Stomach (tissue), 9 donors: Measurements from ENCODE around the gene R3HCC1L. TPM values are rescaled to one million over a fixed set of nuclear protein-coding genes. Genes with fewer than 3 reads are reported as not detected.
A peak's percentile ranks its signal among the peaks of the same experiment; 100 is the strongest.

Source experiments
- DNase-seq, 2 donors: peaks; one replicate each; pipeline versions ENCODE4 v3.0.0 to v3.0.0-alpha.2; 2013 to 2019
- H3K27ac ChIP-seq, 5 donors: fragments of 200-600 bp in 4 of 5; sonication (generic) in 4 of 5; one replicate each; pipeline ENCODE4 v1.5.1; 2013 to 2019; ENCODE audit warnings: mild to moderate bottlenecking in 1 of 5, moderate library complexity in 1 of 5
- H3K27me3 ChIP-seq, 3 donors: fragments of 200-600 bp; sonication (generic); one replicate each; pipeline ENCODE4 v1.5.1; 2017 to 2019; ENCODE audit warnings: mixed run types in 1 of 3
- H3K36me3 ChIP-seq, 4 donors: fragments of 200-600 bp; sonication (generic); 1 replicate in 3 of 4; 2 replicates in 1 of 4; pipeline ENCODE4 v1.5.1; 2016 to 2019
- H3K4me1 ChIP-seq, 4 donors: fragments of 200-600 bp; sonication (generic); one replicate each; pipeline ENCODE4 v1.5.1; 2016 to 2019
- H3K4me3 ChIP-seq, 4 donors: fragments of 200-600 bp; sonication (generic) in 3 of 4; one replicate each; pipeline ENCODE4 v1.5.1; 2016 to 2019; ENCODE audit warnings: mild to moderate bottlenecking in 1 of 4
- H3K9me3 ChIP-seq, 4 donors: fragments of 200-600 bp; sonication (generic); one replicate each; pipeline ENCODE4 v1.5.1; 2016 to 2019
- EP300 ChIP-seq: sonication (generic); formaldehyde crosslinking; IDR thresholded peaks from one replicate; pipeline ENCODE4 v1.6.1; 2017; ENCODE audit warnings: antibody characterized with exemption
- POLR2A ChIP-seq, 4 donors: fragments of 450-650 bp; IDR thresholded peaks; one replicate each; pipeline ENCODE4 v1.6.1; 2016; ENCODE audit warnings: antibody characterized with exemption in 4 of 4, control low read depth in 2 of 4, mild to moderate bottlenecking in 1 of 4, moderate library complexity in 1 of 4
- POLR2AphosphoS5 ChIP-seq, 3 donors: sonication (generic); formaldehyde crosslinking; IDR thresholded peaks; one replicate each; pipeline ENCODE4 v1.6.1; 2016; ENCODE audit warnings: antibody characterized with exemption in 3 of 3
- WGBS, 5 donors: extraction: QIAGEN DNeasy Blood & Tissue Kit in 3 of 5; methylation state at CpG; one replicate each; pipeline versions ENCODE4 v1.1.5 to v1.1.7; 2013 to 2018; 5-methylcytosine and 5-hydroxymethylcytosine counted together
- intact Hi-C: fragments of 100-400 bp; cut with DNase I; formaldehyde crosslinking; loops from one replicate; pipeline ENCODE4 v1.15.1; 2023; ENCODE audit warnings: low total_unique reads
- polyA plus RNA-seq, 3 donors: library from polyadenylated mRNA; stranded (reverse); fragments of 200-250 nt; gene quantifications; one replicate each; pipeline ENCODE4 v1.2.3, GENCODE V29; 2013
- total RNA-seq, 5 donors: library from RNA; depleted of rRNA; stranded (reverse); fragments of >200 nt; gene quantifications; one replicate each; pipeline versions ENCODE4 v1.1.0 to v1.2.3, GENCODE V29; 2014 to 2016
- TF ChIP-seq, protein P1 (sequence below), 7 experiments: fragments of 450-650 bp in 4 of 7; fragments of 200-600 bp in 3 of 7; sonication (generic) in 3 of 7; IDR thresholded peaks; one replicate each; pipeline ENCODE4 v1.5.1; 2016 to 2019; ENCODE audit warnings: antibody characterized with exemption in 7 of 7, control low read depth in 2 of 7, mild to moderate bottlenecking in 1 of 7
- donor health status: healthy with polysubstance abuse.
- donor health status: Bipolar disorder and iron deficiency.
- donor health status: healthy.

Gene R3HCC1L
- total and polyA plus RNA-seq, 8 donors: 7.3 to 97.6 (median 15.3) TPM

DNA sequence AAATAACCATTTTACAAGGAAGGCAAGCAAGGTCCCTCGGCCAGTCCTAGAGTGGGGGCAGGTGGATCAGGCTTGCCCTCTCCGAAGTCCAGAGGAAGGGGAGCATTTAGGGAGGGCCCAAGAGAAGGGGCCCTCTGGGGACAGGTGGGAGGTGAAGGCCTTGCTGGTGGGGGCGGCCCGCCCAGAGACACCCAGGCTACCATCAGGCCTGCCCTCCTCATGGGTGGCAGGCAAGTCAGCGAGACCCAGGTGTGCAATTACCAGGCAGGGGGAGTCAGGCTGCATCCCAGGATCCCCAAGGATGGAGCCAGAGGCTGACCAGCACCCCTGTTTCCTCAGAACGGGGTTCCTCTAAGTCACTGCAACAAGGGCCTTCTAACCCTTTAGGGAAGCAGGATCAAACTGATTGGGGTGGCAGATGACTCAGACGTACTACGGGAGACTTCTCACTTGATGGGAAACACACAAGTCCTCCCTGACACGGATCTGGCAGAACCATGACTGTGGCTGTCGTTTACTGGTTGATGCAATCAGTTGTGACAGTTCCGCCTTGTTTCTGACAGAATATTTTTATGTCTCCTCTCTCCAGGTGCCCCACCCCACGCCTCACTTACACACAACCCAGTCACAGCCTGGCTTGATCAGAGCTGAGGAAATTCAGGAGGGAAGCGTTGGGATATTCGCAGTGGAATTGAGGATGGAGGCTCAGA, 125.3 kb downstream of the R3HCC1L start:
- intact Hi-C loops: no loop called here
- Histone ChIP-seq H3K4me3 (no peak overlapping the region), H3K9me3 (no peaks in the 10 kb centered on the region), H3K36me3 (peaks cover 0 to 19% (median 4%) of the 10 kb centered on the region in 4 donors), H3K4me1 (peaks cover 0 to 16% (median 3%) of the 10 kb centered on the region in 4 donors), H3K27ac (no peak overlapping the region), H3K27me3 (no peaks in the 10 kb centered on the region)
- WGBS, 5 donors: 58 to 72% (median 70%) methylated on average over 14 of the region's 14 CpGs
- DNase-seq: peak in 1 of 2 donors; percentile 2
- TF ChIP-seq POLR2AphosphoS5 (IDR thresholded peaks at IDR 0.05) (no peak), POLR2A (IDR thresholded peaks at IDR 0.05) (no peak), EP300 (no peak)
- TF ChIP-seq, protein P1, sequence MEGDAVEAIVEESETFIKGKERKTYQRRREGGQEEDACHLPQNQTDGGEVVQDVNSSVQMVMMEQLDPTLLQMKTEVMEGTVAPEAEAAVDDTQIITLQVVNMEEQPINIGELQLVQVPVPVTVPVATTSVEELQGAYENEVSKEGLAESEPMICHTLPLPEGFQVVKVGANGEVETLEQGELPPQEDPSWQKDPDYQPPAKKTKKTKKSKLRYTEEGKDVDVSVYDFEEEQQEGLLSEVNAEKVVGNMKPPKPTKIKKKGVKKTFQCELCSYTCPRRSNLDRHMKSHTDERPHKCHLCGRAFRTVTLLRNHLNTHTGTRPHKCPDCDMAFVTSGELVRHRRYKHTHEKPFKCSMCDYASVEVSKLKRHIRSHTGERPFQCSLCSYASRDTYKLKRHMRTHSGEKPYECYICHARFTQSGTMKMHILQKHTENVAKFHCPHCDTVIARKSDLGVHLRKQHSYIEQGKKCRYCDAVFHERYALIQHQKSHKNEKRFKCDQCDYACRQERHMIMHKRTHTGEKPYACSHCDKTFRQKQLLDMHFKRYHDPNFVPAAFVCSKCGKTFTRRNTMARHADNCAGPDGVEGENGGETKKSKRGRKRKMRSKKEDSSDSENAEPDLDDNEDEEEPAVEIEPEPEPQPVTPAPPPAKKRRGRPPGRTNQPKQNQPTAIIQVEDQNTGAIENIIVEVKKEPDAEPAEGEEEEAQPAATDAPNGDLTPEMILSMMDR (IDR thresholded peaks at IDR 0.05): no peak

DNA sequence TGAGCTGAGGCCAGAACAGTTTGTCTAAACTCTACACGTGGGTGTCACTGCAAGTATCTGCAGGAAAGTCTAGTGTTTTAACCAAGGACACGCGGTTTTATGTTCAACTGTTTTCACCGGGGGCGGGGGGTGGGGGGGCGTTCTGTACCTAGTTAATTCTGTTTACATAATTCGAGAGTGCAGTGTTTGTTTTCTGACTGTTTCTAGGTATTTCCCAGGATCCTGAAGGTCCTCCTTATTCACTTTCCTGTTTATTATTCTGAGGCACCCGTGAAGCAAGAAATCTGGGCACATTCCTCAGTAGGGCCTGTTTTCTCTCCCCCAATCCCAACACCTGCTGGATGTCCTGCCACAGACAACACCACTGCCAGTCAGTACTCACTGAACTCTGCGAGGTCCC, 125.9 kb downstream of the R3HCC1L start:
- H3K9me3 ChIP-seq: no peaks in the 10 kb centered on the region
- H3K36me3 ChIP-seq: peaks cover 0 to 15% (median 4%) of the 10 kb centered on the region in 4 donors
- TF ChIP-seq POLR2AphosphoS5 (IDR thresholded peaks at IDR 0.05) (no peak), POLR2A (IDR thresholded peaks at IDR 0.05) (no peak), EP300 (no peak)
- TF ChIP-seq, protein P1 (IDR thresholded peaks at IDR 0.05): no peak
- peak in 1 of 2 donors; percentile 19 for DNase-seq
- intact Hi-C loops: no loop called here
- H3K27me3 ChIP-seq: no peaks in the 10 kb centered on the region
- 27 to 44% (median 33%) methylated on average over 9 of the region's 9 CpGs for WGBS, 5 donors
- H3K4me1 ChIP-seq: peaks cover 0 to 16% (median 3%) of the 10 kb centered on the region in 4 donors
- no peak overlapping the region for H3K4me3 ChIP-seq
- H3K27ac ChIP-seq: no peak overlapping the region

DNA sequence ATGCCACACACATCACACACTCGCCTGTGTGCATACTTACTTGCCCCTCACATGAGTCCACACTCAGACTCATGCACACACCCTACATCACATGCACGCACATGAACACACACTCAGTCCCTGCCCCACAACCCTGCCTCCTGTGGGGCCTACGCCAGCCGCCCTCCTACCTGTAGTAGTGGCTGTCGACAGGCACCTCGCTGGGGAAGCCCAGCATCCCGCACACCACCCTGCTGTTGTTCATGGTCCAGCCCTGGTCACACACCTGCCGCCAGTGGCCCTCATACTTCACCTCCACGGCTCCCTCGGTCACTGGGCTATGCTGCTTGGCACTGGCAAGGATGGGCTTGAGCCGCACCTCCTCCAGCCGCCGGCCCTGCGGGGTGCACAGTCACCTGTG, 126.3 kb downstream of the R3HCC1L start:
- WGBS, 5 donors: 88 to 95% (median 90%) methylated on average over 11 to 14 of the region's 14 CpGs

DNA sequence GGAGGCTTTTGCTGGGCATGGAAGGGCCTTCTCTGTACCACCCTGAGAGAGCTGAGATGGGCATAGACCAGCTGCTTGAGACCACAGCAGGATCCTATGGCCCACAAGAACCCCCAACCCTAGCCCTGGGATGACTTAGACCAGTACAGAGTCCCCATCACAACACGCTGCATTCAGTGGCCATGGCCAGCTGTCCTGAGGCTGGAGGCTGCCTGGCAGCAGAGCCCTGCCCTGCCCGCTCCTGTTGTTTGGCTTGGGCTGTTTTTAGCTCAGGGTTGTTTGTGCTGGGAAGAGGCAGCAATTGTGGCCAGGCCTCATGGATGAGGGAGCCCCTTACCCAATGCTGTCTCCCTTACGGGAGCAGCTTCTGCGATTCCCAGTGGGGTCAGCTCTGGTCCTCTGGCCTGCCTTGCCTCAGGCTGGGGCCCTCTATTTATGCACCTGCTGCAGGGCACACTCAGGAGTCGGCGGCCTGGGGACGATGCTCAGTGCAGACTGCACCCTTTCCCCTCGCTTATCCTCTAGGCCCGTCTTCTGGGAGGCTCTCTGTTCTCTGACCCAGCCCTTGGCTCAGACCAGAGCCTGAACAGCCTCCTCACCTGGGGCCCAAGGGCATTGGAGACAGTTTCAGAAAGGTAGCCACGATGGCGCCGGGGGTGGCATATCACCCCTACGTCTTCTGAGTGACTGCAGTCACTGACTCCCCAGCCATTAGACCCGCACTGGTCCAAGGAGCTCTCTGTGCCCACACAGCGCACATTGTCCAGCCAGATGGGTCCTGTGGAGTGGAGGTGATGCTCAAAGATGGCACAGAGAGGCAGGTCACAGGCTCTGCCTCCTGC, 127.2 kb downstream of the R3HCC1L start:
- no peak for TF ChIP-seq POLR2A (IDR thresholded peaks at IDR 0.05)
- TF ChIP-seq EP300: no peak
- TF ChIP-seq POLR2AphosphoS5 (IDR thresholded peaks at IDR 0.05): no peak
- TF ChIP-seq, protein P1 (IDR thresholded peaks at IDR 0.05): no peak
- peak in 1 of 2 donors; percentile 2 for DNase-seq
- no peaks in the 10 kb centered on the region for H3K9me3 ChIP-seq
- intact Hi-C loops: no loop called here
- H3K4me3 ChIP-seq: no peak overlapping the region
- H3K36me3 ChIP-seq: peaks cover 0 to 2% (median 0%) of the 10 kb centered on the region in 4 donors
- peaks cover 0 to 28% (median 8%) of the 10 kb centered on the region in 4 donors for H3K4me1 ChIP-seq
- H3K27me3 ChIP-seq: peaks cover 0 to 11% (median 0%) of the 10 kb centered on the region in 3 donors
- WGBS, 5 donors: 84 to 90% (median 85%) methylated on average over 14 to 15 of the region's 15 CpGs
- H3K27ac ChIP-seq: no peak overlapping the region

More for the DNA sequence above, 126.3 kb downstream of the R3HCC1L start:
- Histone ChIP-seq H3K4me1 (peaks cover 0 to 19% (median 3%) of the 10 kb centered on the region in 4 donors), H3K36me3 (peaks cover 0 to 11% (median 3%) of the 10 kb centered on the region in 4 donors), H3K4me3 (no peak overlapping the region), H3K27ac (no peak overlapping the region), H3K9me3 (no peaks in the 10 kb centered on the region), H3K27me3 (peaks cover 0 to 2% (median 0%) of the 10 kb centered on the region in 3 donors)
- peak in 1 of 2 donors; percentile 4 for DNase-seq
- intact Hi-C loops: no loop called here
- no peak for TF ChIP-seq POLR2A (IDR thresholded peaks at IDR 0.05)
- TF ChIP-seq, protein P1 (IDR thresholded peaks at IDR 0.05): no peak
- no peak for TF ChIP-seq EP300
- TF ChIP-seq POLR2AphosphoS5 (IDR thresholded peaks at IDR 0.05): no peak
